Measurements from ENCODE around the gene ZNF385D. TPM values are rescaled to one million over a fixed set of nuclear protein-coding genes. Genes with fewer than 3 reads are reported as not detected.
"Not testable (repeated sequence)": the region's sequence is repeated elsewhere in the genome, so short reads cannot be mapped to it uniquely, and the experiment has no call there.

The ZNF385D gene
- total RNA-seq, 6 experiments from 2014 or later = 0.06 to 2.7 (median 0.59) TPM; not detected in 1

- TF ChIP-seq POLR2A (IDR thresholded peaks at IDR 0.05) (no peak), CTCF (IDR thresholded peaks at IDR 0.05) (no peak)
- no peaks in the 10 kb centered on the region for H3K4me1 ChIP-seq
- 56% methylated on average over 1 of the region's 1 CpG for WGBS (ENCODE audit: insufficient coverage, low coverage, low lambda C conversion rate, missing lambda C conversion rate)
- no peak for ATAC-seq
- intact Hi-C loops (cut with DNase I) = no loop called here
- no peaks in the 10 kb centered on the region for H3K9me3 ChIP-seq
- no peak overlapping the region for H3K4me3 ChIP-seq
- DNase-seq = no peak
- no peak overlapping the region for H3K27ac ChIP-seq
- no peaks in the 10 kb centered on the region for H3K36me3 ChIP-seq
- H3K27me3 ChIP-seq = no peaks in the 10 kb centered on the region
Measured at GRCh38 chr3:21487520-21487919, 263.5 kb downstream of the ZNF385D start.

- ATAC-seq; DNase-seq; intact Hi-C loops (cut with DNase I); H3K4me3 ChIP-seq; H3K36me3 ChIP-seq; H3K27me3 ChIP-seq; H3K9me3 ChIP-seq; H3K4me1 ChIP-seq; H3K27ac ChIP-seq: not testable (repeated sequence)
- WGBS (ENCODE audit: insufficient coverage, low coverage, low lambda C conversion rate, missing lambda C conversion rate) = 0% methylated on average over 1 of the region's 4 CpGs
Measured at GRCh38 chr3:21486024-21486935, 264.7 kb downstream of the ZNF385D start.

GRCh38 chr3:21484828-21485144 lies 266.2 kb downstream of the ZNF385D start:
- no peaks in the 10 kb centered on the region for H3K36me3 ChIP-seq
- 50% methylated on average over 1 of the region's 1 CpG for WGBS (ENCODE audit: insufficient coverage, low coverage, low lambda C conversion rate, missing lambda C conversion rate)
- ATAC-seq (no peak), DNase-seq (no peak)
- intact Hi-C loops (cut with DNase I) = no loop called here
- TF ChIP-seq POLR2A (IDR thresholded peaks at IDR 0.05) (no peak), CTCF (IDR thresholded peaks at IDR 0.05) (no peak)
- no peaks in the 10 kb centered on the region for H3K4me1 ChIP-seq
- no peaks in the 10 kb centered on the region for H3K9me3 ChIP-seq
- no peaks in the 10 kb centered on the region for H3K27me3 ChIP-seq
- no peak overlapping the region for H3K27ac ChIP-seq
- no peak overlapping the region for H3K4me3 ChIP-seq

- TF ChIP-seq CTCF (IDR thresholded peaks at IDR 0.05) (peak; percentile 27 to 54 (median 40)), POLR2A (IDR thresholded peaks at IDR 0.05) (no peak)
- intact Hi-C loops (cut with DNase I) = no loop called here
- no peak overlapping the region for H3K27ac ChIP-seq
- H3K27me3 ChIP-seq = no peaks in the 10 kb centered on the region
- H3K36me3 ChIP-seq = no peaks in the 10 kb centered on the region
- no peaks in the 10 kb centered on the region for H3K9me3 ChIP-seq
- peak; percentile 44 to 70 (median 52) for ATAC-seq
- H3K4me1 ChIP-seq = no peaks in the 10 kb centered on the region
- no peak overlapping the region for H3K4me3 ChIP-seq
- peak in 2 of 3 donors; percentile 21 to 52 for DNase-seq
- 40% methylated on average over 1 of the region's 5 CpGs for WGBS (ENCODE audit: insufficient coverage, low coverage, low lambda C conversion rate, missing lambda C conversion rate)
Measured at GRCh38 chr3:21484057-21484827, 266.8 kb downstream of the ZNF385D start.

GRCh38 chr3:21481991-21482390 lies 269.0 kb downstream of the ZNF385D start:
- no peak for ATAC-seq
- Histone ChIP-seq H3K36me3 (no peaks in the 10 kb centered on the region), H3K4me1 (no peaks in the 10 kb centered on the region), H3K4me3 (no peak overlapping the region), H3K27ac (no peak overlapping the region), H3K9me3 (no peaks in the 10 kb centered on the region), H3K27me3 (no peaks in the 10 kb centered on the region)
- TF ChIP-seq CTCF (IDR thresholded peaks at IDR 0.05) = no peak
- TF ChIP-seq POLR2A (IDR thresholded peaks at IDR 0.05) = no peak
- WGBS (ENCODE audit: insufficient coverage, low coverage, low lambda C conversion rate, missing lambda C conversion rate) = 59% methylated on average over 1 of the region's 1 CpG
- intact Hi-C loops (cut with DNase I) = no loop called here
- no peak for DNase-seq

All from right lobe of liver (tissue), 6 donors.